ENCODE data around the gene SEPTIN7.
"Not testable (repeated sequence)": the region's sequence is repeated elsewhere in the genome, so short reads cannot be mapped to it uniquely, and the experiment has no call there.

Gene SEPTIN7

DNA sequence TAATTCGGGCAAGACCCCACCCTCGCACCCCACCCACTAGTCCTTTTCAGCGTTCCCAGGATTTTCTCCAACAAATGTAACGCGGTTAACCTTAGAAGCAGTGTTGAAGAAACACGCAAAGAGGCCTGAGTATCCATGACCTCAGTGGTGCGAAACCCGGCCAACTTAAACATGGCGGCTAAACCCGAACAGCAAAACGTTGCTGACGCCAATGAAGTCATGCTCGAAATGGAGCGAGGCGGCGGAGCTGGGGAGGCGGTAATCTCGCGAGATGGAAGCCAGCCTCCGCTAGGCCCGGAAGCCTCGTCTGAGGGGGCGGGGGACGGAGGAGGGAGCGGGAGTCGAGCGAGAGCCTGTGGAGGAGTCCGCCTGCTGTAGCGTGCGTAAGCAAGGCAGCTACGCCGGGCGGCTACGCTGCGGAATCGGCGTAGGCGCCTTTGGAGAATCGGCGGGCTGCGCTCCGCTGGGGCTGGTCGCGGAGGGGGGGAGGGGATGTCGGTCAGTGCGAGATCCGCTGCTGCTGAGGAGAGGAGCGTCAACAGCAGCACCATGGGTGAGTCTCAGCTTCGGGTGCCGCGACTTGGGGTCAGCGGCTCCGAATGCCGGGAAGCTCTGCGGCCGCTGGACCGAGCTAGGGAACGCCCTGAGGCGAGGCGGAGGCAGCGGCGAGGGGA lies at the start of gene SEPTIN7:
Gene SEPTIN7, plus strand, starts transcription at position 340 of the 674 bp plus-strand sequence. Its CDS starts 153 bp downstream, at position 493.
- DNase-seq (ENCODE audit: low read depth): peak; percentile 95

DNA sequence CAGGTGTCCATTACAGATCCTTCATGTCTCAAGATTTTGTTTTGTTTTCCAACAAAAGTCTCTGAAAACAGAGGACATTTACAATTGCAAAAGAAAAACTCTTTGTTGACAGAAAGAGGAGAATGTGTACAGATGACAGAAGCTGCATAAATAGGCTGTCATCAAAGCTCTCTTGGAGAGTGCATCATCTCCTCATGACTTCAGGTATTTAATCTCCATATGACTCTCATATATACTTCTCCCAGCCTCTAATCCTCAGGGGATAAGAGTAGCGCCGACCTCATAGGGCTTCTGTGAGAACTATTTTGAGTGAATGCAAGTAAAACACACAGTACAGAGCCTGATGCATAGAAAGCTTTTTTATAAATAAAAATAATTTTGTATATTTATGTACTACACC lies 48.1 kb upstream of the SEPTIN7 start:
- DNase-seq (ENCODE audit: low read depth): no peak

DNA sequence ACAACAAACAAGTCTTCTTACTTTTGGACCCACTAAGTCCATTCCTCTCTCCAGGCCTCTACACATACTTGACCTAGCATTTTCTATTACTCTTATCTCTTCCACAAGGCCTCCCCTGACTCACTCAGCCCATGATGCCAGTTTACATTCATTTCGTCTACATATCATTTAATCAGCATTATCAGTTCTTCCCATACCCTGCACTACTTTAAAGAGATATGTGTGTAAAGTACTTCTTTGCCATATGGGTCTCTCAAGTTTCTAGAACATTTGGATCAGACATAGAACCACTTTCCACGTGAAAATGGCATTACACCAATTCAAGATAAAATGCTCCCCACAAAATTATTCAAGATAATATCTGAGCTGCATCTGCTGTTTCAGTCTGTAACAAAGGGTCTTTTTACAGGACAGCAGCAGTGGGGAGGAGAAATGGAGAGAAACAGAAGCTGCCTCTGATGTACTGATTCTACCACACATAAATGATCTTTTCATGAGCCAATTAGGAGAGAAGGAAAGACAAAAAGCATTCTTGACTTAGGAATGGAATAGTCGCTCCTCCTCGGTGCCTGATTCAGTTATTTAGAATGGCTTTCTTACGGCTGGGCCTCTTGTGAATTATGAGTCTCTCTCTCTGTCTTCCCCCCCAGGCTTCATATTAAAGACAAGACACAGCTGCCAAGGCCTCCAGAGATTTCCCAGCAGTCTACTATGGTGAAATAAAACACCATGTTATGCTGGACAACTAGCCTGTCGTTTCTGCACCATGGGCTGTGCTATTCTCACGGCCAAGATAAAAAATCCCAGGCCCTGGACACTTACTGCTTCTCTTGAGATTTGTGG lies 46.9 kb upstream of the SEPTIN7 start:
- DNase-seq (ENCODE audit: low read depth): no peak

DNA sequence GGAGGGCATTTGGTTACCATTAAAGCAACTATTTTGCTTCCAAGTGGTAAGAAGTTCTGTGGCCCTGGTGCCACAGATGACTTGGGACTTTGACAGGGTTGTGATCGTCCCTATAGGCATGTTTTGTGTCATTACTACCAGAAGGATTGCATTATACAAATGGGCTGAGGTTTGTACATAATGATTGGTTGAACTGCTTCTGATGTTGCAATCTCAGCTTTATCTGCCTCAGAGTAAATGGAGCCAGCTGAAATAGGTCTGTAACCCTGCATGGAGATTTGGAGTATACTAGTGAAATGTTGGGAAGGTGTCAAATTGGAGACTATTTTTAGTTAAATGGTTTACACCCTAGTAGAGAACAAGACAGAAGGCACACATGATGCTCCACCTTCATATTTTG lies 46.1 kb upstream of the SEPTIN7 start:
- DNase-seq (ENCODE audit: low read depth): no peak

DNA sequence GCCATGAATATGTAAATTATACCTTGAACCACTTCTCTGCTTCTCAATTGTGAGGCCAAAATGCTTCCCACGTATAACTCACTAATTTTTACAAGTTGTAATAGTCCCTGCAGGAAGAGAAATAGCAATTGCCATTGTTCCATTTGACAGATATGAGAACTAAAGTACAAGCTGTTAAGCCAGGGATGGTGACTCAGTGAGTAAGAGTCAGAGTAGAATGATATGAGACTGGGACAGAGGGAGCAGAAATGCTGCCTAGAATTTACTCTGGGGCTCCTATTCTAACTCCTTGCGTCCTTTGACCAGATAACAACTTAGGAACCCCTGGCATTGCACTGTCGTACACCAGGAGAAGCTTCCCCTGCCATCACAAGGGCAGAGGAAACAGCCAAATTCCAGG lies 45.1 kb upstream of the SEPTIN7 start:
- DNase-seq (ENCODE audit: low read depth): no peak

DNA sequence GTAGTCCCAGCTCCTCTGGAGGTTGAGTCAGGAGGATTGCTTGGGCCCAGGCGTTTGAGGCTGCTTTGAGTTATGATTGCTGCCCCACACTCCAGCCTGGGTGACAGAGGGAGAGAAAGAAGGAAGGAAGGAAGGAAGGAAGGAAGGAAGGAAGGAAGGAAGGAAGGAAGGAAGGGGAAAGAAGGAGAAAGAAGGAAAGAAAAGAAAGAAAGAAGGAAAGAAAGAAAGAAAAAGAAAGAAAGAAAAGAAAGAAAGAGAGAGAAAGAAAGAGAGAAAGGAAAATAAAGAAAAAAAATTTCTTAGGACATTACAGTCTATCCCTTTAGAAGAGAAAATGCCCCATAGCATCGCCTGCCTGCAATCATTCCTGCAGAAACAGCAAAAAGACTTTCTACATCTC lies 44.4 kb upstream of the SEPTIN7 start:
- DNase-seq (ENCODE audit: low read depth): not testable (repeated sequence)

DNA sequence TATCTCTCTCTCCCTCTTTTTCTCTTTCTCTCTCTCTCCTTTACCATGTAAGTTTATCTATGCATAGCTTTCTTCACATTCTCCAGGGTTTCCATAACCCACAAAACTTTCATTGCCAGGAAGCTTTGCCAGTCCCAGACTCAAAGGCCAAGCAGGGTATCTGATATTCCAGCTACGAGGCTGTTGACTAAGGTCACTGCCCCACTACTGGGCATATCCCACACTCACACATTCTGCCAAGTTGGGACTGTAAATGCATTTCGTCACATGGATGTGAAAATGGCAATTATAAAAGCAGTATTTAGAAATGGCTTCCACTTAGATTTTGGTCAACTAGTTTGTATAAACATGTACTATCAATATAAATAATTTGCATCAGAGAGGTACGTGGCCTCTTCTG lies 43.3 kb upstream of the SEPTIN7 start:
- DNase-seq (ENCODE audit: low read depth): no peak

DNA sequence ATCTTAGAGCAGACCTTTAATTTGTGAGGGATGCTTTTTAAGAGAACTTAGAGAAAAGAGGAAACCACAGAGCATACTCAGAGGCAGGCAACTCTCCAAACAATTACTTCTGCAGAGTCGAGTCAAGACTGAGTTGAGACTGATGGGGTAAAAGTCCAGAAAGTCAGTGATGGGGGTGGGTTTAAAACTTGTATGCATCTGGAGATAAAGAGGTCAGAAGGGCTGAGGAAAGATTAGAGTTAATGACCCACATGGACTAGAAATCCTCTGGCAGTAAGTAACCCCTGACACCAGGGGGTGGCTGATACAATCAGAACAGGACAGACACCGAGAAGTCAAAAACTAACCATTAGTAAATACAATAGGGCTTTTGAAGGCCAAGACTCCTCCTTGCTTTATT lies 42.4 kb upstream of the SEPTIN7 start:
- no peak for DNase-seq (ENCODE audit: low read depth)

DNA sequence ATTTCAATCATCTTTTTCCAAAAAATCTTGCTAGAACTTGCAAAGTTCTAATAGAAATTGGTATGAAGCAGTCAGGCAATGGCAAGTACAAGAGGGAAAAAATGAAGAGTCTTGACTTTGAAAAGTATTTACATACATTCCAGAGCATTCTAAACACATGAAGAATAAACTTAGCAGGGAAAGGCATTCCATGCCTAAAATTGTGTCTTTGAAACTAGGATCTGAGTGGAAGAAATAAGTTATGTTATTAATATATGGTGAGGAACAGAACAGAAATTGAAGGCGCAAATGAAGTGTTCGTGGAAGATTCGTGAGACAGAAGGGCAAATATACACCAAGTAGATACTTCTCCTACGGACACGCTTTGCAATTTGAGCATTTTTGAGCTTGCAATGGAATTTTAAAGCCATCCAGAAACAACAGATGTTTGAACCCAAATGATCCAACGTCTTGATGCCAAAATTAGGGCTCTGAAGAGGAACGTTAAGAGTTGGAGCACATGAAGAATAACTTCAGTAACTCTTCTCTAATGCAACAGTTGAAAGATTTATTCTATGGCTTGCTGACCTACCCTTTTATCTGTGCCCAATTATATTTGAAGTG lies 40.6 kb upstream of the SEPTIN7 start:
- no peak for DNase-seq (ENCODE audit: low read depth)

DNA sequence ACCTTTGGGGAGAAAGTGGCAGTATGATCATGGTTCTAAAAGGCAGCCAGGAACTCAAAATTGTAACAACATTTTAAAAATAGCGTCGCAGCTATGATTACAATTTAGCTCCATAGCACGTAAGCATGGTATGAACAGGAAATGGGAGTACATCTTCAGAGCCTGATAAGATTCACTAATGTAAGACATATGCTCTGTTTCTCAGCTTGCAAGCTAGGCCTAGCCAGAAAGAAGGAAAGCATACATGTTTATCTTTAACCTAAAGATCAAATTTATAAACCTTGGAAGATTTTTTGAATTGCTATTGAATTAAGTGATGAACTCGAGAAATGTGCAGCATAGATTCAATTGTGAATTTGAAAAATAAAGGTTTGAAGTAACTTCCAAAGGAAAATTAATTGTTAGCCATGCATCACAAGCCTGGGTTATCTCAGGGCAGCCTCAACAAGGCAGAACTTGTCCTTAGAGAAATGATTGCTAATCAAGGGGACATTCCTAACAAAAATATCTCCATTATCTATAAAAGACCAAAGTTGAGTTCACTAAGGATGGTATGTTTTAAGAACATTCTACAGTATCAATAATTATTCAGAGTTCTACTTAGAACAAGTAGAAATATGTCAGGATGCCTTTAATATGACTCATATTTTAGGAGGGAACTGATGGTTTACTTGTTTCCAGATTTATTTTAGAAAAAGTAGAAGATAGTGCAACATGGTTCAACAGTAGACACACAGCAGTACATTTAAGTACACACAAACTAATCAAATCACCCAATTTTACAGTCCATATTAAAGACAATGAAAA lies 38.8 kb upstream of the SEPTIN7 start:
- no peak for DNase-seq (ENCODE audit: low read depth)

DNA sequence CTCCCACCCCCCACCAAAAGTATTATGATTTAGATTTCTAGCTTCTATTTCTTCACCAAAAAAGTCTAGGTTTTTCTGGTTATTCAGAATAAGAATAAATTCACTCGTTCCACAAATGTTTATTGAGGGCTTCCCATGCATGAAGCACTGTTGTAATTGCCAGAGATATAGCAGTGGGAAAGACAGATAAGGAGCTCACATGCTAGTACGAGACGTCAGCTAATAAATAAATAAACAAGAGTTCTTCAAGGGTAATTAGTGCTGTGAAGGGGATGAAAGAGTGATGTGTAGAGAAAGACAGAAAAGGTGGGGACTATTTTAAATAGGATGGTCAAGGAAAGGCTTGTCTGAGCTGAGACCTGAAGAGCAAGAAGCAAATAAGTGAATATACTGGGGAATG lies 38.1 kb upstream of the SEPTIN7 start:
- no peak for DNase-seq (ENCODE audit: low read depth)

DNA sequence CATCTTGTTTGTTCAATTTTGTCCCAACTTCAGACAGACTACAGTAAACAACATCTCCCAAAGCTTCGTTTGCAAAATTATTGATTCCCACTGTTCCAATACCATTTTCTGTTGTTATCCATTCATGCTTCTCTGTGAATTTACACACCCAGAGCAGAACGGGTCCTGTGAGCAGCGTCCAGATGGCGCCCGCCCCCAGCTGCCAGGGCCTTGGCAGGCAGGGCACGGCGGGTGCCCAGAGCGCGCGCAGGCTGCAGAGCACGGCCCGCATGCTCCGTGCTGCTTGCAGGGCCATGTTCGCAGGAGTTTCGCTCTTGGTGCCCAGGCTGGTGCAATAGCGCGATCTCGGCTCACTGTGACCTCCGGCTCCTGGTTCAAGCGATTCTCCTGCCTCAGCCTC lies 32.5 kb upstream of the SEPTIN7 start:
- DNase-seq (ENCODE audit: low read depth): no peak

DNA sequence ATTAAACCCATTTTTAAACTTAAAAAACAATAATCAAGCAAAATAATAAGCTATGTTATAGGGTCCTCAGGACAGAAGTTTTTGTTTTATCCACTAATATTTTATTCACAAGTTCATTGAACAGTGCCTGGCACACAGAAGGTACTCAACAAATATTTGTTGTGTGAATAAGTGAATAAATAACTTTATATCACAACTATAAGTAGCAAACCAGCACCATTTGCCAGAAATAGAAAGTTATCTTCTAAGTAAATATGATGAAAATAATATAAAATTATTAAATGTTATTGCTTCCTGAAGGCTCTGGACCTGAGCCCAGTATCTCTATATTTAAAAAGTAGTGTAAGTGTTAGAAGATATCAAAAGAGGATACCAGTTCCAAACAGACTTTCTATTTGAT lies 29.1 kb upstream of the SEPTIN7 start:
- no peak for DNase-seq (ENCODE audit: low read depth)

DNA sequence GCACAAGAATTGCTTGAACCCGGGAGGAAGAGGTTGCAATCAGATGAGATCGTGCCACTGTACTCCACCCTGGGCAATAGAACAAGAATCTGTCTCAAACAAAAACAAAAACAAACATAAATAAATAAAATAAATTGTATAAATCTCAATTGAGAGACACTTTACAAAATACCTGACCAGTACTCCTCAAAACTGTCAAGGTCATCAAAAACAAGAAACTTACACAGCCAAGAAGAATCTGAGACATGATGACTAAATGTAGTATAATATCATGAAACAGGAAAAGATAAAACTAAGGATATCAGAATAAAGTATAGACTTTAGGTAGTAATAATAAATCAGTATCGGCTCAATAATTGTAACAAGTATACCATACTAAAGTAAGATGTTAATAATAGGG lies 26.9 kb upstream of the SEPTIN7 start:
- DNase-seq (ENCODE audit: low read depth): no peak

DNA sequence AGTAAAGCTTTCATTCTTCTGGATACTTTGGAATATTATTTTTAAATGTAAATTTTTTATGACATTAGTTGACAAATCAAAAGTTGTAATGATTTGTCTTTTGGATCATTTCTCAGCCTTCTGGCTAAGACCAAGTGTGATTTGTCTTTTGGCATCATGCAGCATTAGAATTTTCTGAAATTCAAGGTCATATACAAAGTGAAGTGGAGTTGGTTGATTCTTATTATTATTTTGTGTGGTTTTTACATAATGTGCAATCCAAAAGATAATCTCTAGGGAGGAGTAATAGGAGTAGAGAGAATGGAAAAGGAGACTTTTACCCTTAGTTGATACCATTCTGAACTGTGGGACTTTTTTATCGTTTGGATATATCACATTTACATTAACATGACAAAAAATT lies 24.2 kb upstream of the SEPTIN7 start:
- DNase-seq (ENCODE audit: low read depth): no peak

DNA sequence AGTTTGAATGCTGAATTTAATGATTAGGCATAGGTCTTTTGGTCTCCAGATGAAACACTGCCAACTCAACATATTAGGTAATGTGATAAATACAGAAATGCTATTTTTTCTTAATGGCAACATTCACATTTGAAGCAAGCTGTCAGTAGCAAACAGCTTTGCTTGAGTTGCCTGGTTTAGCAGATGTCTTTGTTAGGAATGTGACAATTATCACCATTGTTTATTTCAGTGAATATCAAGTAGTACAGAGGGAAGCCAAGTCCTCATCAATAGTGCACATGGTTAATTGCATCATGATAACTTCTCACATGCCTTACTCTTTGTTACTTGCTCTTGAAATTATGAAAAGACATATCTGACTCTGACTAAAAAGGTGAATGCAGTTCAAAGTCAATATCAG lies 23.7 kb upstream of the SEPTIN7 start:
- DNase-seq (ENCODE audit: low read depth): no peak

DNA sequence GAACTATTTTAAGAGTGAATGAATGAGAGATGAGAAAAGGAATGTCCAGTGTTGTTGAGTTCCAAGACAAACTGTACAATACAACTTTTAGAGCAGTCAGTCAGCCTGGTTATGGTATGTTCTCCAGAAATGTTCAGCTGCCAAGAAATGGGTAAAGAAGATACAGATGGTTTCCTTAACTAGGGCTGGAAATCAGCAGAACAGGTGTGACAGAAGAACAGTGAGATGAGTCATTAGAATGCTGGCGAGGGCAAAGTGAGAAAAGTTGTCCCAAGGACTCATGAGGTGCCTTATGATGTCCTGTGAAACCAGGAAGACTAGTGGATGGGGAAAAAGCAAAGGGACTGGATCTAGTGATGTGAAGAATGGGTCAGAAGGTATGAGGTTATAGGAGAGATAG lies 20.8 kb upstream of the SEPTIN7 start:
- no peak for DNase-seq (ENCODE audit: low read depth)

DNA sequence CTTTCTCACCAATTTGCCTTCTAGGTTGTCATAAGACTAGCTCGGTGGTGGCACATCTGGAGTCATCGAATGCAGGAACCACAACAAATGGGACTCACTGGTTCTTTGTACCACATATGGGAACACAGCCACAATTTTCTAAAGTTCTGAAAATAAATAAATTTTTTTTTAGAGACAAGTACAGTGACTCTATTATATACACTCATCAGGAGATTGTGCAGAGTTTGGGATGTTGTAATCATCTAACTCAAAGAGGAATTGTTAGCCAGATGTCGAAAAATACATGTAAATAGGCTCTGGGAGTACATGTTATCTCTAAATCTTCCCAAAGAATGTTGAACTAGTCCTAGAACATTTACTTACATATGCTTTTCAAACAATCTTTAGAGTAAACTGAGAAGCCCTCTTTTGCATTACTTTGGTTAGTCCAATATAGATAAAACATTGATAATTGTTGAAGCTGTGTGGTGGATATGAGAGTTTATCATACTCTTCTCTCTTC lies 19.6 kb upstream of the SEPTIN7 start:
- no peak for DNase-seq (ENCODE audit: low read depth)

DNA sequence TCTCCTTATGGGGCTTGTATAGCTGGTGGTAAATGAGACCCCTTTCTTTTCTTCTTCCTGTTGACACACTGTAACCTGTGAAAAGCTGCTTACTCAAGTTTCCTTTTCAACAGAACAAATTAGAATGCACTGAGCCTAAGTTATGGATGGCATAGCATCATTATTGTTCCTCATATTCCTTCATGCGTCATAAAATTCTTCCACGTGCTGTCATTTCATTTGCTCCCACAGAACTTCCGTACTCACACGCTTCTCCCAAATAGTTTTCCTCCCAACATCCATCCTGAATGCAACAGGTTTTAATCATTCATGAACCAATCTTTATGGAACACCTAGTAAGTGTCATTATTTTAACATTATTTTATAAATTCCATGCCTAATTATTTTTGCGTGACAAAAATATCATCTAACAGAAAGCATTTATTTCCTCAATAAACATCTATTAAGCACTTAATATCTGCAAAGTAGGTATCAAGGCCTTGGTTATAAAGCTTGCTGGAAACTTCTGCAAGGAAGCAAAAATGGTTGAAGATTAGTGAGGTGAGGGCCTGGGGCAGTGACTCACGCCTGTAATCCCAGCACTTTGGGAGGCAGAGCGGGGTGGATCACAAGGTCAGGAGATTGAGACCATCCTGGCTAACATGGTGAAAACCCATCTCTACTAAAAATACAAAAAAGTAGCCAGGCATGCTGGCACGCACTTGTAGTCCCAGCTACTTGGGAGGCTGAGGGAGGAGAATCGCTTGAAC lies 18.9 kb upstream of the SEPTIN7 start:
- DNase-seq (ENCODE audit: low read depth): no peak

DNA sequence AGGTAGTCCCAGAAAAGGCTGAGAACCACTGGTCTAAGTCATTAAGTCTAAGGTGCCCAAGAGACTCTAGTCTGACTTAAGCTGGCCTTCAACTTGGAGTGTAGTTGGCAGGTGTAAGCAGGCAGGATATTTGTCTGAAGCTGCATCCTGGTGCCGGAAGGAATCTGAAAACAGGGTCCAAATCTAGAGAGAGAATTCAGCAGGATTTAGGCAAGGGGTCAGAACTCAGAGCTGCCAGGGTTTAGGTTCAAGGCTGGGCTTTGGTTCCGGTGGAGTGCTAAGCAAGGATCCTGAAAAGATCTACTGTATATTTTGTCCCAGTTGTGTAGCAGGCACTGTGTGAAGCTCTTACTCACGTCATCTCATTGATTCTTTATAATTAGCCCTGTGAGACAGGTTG lies 16.5 kb upstream of the SEPTIN7 start:
- no peak for DNase-seq (ENCODE audit: low read depth)

DNA sequence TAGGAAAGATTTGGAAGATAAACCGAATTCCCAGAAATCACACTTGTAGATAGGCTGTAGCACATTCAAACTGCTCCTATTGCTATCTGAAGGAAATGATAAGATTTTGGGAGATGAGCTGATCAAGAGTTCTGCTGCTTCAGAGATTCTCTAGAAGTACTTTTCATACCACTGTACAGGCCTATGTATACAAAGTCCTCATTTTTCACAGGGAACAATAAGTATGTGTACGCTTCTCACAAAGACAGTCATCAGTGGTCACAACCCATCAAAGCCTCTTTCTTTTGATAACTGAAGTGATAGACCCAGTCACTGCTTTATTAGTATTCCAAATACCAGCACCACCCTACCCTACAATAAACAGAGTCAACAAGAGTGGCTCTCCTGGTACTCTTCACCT lies 15.6 kb upstream of the SEPTIN7 start:
- no peak for DNase-seq (ENCODE audit: low read depth)

DNA sequence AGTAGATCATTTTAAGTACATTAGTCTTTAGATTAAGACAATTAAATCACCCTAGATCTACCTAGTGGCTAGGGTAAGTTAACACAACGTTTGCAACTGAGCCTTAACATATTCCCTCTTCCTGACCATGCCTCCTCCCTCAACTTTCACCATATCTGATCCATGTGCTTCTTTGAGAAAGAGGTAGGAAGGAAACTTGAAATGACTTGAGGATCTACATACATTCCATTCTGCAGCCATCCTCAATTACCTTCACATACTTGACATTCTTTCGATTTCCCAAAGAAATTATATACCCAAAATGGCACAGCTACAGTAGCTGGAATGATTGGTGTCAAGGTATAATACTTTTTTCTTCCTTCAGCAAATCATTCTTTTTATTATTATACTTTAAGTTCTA lies 12.9 kb upstream of the SEPTIN7 start:
- no peak for DNase-seq (ENCODE audit: low read depth)

Measured in activated T-cell treated with anti-CD3 and anti-CD28 coated beads for 1 hour (primary cell).